GM12875 (cell line): ENCODE measurements around the gene ST6GALNAC3.

ENCODE experiments used
- H3K4me3 ChIP-seq: one replicate; pipeline ENCODE4 v1.5.1; 2011; ENCODE audit warnings: low read depth, low read length, control low read depth
- TF ChIP-seq, protein P1 (sequence below): IDR thresholded peaks from 2 replicates; pipeline ENCODE4 v1.5.1; 2011; ENCODE audit warnings: low read depth, mild to moderate bottlenecking, control low read depth, inconsistent platforms, low read length, moderate library complexity, borderline replicate concordance; ENCODE audit not compliant: insufficient read depth

Gene ST6GALNAC3

DNA sequence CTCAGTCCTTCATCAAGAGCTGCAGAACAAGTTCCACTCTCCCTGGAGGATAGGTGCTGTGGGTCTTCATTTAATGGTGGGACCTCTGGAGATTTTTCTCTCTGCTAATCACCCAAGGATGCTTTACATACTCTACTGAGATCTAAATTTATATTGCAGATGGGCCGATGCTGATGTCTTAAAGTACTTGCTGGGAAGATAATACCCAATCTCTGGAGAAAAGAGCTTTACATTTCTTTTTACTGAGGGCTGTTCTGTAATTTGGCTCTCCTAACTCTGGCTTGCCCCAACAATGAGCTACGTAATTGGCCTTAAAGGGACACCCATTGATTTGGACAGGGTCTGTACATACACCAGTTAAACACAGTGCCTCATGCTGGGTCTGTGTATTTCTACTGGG lies 86.9 kb downstream of the ST6GALNAC3 start:
- TF ChIP-seq, protein P1, sequence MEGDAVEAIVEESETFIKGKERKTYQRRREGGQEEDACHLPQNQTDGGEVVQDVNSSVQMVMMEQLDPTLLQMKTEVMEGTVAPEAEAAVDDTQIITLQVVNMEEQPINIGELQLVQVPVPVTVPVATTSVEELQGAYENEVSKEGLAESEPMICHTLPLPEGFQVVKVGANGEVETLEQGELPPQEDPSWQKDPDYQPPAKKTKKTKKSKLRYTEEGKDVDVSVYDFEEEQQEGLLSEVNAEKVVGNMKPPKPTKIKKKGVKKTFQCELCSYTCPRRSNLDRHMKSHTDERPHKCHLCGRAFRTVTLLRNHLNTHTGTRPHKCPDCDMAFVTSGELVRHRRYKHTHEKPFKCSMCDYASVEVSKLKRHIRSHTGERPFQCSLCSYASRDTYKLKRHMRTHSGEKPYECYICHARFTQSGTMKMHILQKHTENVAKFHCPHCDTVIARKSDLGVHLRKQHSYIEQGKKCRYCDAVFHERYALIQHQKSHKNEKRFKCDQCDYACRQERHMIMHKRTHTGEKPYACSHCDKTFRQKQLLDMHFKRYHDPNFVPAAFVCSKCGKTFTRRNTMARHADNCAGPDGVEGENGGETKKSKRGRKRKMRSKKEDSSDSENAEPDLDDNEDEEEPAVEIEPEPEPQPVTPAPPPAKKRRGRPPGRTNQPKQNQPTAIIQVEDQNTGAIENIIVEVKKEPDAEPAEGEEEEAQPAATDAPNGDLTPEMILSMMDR: no peak
- H3K4me3 ChIP-seq: no peak overlapping the region

DNA sequence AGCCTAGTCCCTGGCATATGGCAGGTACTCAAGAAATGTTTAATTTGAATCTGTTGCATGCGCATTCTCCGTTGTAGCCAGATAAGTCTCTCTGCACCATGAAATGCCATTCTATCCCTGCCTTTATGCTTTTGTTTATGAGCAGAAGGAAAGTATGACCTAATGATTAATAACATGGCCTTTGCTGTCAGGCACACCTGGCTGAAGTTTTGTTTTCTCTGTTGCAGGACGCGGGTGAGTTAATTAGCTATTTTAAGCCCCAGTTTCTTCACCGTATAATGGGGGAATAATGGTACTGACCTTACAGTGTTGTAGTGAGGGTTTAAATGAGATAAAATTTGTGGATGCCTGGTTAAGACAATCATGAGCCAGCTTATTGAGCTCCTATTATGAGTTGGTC lies 87.7 kb downstream of the ST6GALNAC3 start:
- no peak overlapping the region for H3K4me3 ChIP-seq
- TF ChIP-seq, protein P1: no peak

DNA sequence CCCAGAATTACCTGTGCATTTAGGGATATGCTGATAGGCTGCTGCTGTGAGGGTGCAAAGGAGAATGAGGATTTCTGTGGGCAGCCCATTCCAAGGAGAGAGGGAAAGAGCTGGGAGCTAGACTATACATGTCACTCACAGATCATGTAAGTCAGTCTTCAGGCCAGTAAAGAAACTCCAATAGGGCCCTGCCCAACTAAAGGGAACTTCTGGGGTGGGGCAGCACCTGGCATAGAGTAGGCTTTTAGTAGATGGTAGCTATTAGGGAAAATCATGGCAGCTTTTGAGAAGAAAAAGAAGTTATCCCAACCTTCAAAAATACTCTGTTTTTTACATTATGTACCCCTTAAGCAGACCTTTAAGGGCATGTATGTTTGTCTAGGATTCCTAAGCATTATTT lies 89.6 kb downstream of the ST6GALNAC3 start:
- no peak overlapping the region for H3K4me3 ChIP-seq

DNA sequence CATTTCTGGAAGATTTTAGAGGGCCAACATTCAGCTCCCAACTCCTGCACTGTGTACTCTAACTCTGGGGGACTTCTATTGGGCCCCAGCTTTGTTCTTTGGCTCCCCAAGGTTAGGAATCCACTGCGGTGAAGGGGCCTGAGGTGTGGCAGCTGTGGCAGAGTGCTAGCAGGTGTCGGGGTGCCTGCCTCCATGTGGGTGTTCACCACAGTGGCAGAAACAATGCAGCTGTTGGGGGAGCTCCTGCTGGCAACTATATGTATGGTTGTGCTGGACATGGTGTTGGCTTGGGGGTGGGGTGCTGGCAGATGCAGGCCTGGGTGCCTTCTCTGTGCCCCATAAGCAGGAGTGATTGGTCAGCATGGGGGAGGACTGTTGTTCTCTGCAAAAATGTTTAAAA lies 95.5 kb downstream of the ST6GALNAC3 start:
- no peak overlapping the region for H3K4me3 ChIP-seq
- TF ChIP-seq, protein P1: no peak

More for the DNA sequence above, 89.6 kb downstream of the ST6GALNAC3 start:
- TF ChIP-seq, protein P1: no peak

DNA sequence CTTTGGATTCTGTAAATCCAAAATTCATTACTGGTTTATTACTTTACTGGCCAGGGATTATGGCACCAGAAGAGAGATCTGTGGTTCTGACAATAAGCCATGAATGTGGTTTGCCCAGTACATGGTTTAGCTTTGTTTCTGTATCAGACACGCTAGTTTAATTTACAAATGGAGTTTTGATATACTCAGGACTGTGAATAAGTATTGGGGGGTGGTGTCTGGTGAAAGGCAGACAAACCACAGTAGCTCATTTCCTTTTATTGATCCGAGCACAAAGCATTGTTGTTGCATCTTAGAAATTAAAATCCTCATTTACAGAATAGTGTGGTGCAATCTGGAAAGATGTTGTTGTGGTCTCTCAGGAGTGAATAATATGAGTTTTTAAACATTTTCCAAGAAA lies 96.0 kb downstream of the ST6GALNAC3 start:
- H3K4me3 ChIP-seq: no peak overlapping the region
- TF ChIP-seq, protein P1: no peak

DNA sequence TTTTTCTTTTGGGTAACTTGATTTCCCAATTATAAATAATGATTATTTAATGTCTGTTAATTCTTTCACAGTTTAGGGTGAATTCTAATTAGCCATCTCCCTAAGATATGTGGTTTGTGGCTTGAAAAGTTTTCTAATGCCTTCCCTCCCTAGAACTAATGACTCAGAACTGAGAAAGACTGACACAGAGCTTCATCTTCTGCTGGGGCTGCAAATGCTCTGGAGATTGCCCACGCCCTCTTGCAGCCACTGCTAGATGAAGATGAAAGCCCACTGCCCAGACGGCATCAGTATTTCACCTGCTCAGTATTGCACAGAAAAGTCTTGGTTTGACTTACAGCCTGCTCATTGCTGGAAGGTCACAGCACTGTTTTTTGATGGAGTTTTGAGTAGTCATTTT lies 101.5 kb downstream of the ST6GALNAC3 start:
- H3K4me3 ChIP-seq: no peak overlapping the region
- TF ChIP-seq, protein P1: no peak

DNA sequence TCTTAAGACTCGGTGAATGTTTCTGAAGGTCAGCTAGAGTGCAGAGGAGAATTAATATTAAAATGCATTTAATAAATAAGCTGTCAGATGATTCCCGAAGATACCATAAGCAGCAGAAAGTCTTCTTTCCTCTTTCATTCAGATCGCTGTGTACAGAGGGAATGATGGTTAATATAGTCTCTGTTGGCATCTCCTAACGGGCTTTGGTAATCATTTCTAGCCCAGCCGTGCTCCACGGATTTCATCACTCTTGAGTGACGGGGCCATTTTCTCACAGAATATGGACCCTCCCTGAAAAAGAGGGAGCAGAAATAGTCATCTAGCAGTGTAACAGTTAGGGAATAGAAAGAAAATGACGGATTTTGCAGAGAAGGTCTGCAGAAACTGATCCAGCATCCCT lies 103.1 kb downstream of the ST6GALNAC3 start:
- no peak overlapping the region for H3K4me3 ChIP-seq
- TF ChIP-seq, protein P1: no peak
